ENCODE measurements around the gene TOX2.

The TOX2 gene

DNA sequence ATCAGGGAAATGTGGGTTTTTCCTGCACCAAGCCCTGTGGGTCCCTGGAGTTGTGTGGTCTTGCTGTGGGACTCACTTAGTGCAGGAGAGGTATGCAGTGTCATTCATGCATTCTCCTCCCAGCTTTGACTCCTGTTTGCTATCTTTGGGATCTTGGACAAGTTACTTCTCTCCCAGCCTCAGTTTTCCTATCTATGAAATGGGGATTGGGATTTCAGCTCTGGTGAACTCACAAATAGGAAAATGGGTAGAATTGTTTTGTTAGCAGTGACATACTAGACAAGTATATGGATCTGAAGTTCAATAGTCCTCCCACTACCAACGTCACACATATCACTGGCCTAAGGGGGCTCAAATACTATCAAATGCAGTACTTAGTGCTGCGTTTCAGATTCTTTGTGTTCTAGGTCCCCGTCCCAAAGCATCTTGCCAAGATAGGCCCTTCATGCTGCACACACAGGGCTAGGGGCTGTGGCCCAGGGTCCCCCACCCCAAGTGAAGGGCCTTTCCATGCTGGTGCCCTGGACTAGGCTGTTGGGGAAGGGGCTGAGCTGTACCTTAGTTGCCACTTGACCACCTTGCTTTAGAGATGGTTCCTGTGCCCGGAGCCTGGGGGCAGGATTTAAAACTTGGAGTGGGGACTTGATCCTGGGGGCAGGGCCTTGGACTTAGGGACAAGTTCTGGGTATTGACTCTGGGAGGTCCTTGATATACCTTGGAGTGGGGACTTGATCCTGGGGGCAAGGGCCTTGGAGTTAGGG lies 98.0 kb downstream of the TOX2 start:
- TF ChIP-seq, protein P1, sequence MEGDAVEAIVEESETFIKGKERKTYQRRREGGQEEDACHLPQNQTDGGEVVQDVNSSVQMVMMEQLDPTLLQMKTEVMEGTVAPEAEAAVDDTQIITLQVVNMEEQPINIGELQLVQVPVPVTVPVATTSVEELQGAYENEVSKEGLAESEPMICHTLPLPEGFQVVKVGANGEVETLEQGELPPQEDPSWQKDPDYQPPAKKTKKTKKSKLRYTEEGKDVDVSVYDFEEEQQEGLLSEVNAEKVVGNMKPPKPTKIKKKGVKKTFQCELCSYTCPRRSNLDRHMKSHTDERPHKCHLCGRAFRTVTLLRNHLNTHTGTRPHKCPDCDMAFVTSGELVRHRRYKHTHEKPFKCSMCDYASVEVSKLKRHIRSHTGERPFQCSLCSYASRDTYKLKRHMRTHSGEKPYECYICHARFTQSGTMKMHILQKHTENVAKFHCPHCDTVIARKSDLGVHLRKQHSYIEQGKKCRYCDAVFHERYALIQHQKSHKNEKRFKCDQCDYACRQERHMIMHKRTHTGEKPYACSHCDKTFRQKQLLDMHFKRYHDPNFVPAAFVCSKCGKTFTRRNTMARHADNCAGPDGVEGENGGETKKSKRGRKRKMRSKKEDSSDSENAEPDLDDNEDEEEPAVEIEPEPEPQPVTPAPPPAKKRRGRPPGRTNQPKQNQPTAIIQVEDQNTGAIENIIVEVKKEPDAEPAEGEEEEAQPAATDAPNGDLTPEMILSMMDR (IDR thresholded peaks at IDR 0.05) = no peak
- no peak overlapping the region for H3K4me3 ChIP-seq (ENCODE audit: low read depth, low read length)
- H3K79me2 ChIP-seq = no peaks in the 10 kb centered on the region
- H3K9me3 ChIP-seq (ENCODE audit: control insufficient read depth, low read length) = no peaks in the 10 kb centered on the region
- H3K27ac ChIP-seq = no peak overlapping the region
- H3K4me1 ChIP-seq = no peaks in the 10 kb centered on the region
- no peak overlapping the region for H3K9ac ChIP-seq
- H3K4me2 ChIP-seq (ENCODE audit: low read length) = no peak overlapping the region
- no peaks in the 10 kb centered on the region for H3K27me3 ChIP-seq (ENCODE audit: control insufficient read depth, insufficient read depth, low read length)
- H2AFZ ChIP-seq = no peak overlapping the region
- no peaks in the 10 kb centered on the region for H3K36me3 ChIP-seq (ENCODE audit: control insufficient read depth, insufficient read depth, low read length)

DNA sequence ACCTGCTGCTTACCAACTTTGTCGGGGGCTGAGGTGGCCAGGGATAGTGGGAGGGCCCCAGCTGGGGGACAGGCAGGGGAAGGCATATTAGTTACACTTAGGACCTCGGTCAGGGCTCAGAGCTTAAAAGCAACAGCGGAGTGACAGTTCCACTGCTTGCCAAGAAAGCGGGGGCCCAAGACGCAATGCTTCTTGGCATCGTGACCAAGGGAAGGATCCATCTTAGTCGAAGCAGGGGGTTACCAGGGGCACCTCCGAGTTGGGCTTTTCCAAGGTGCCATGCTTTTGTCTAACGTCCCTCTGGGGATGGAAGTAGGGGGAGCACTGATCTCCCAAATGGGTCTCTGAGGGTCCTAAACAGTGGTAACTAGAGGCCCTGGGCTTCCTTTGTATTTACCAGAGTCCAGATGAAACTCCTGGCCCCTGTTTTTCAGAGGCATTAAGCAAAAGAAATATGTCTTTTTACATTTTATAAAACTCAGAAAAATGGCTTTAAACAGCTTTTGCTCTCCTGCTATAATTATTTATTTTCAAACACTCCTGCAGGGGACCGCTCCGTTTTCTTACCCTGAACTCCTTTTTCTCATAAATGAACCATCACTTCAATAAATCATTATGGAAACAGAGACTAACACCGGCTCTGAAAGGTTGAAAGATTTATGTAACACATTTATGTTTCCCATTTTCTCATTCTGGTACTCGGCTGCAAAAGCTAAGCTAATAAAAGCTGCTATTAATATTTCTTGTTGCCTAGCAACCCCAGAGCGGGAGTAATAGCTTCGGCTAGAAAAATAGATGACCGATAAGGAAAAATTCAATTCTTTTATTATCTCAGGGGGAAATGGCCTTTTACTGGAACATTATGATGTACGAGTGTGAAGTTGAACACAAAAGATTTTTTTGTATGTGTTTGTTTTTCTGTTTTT lies 100.4 kb downstream of the TOX2 start:
- TF ChIP-seq, protein P1 (IDR thresholded peaks at IDR 0.05) = no peak
- Histone ChIP-seq H3K4me1 (no peaks in the 10 kb centered on the region), H3K27ac (no peak overlapping the region), H3K4me3 (ENCODE audit: low read depth, low read length) (no peak overlapping the region), H3K79me2 (no peaks in the 10 kb centered on the region), H3K27me3 (ENCODE audit: control insufficient read depth, insufficient read depth, low read length) (no peaks in the 10 kb centered on the region), H3K4me2 (ENCODE audit: low read length) (no peak overlapping the region), H3K9ac (no peak overlapping the region), H2AFZ (no peak overlapping the region), H3K36me3 (ENCODE audit: control insufficient read depth, insufficient read depth, low read length) (no peaks in the 10 kb centered on the region), H3K9me3 (ENCODE audit: control insufficient read depth, low read length) (no peaks in the 10 kb centered on the region)

DNA sequence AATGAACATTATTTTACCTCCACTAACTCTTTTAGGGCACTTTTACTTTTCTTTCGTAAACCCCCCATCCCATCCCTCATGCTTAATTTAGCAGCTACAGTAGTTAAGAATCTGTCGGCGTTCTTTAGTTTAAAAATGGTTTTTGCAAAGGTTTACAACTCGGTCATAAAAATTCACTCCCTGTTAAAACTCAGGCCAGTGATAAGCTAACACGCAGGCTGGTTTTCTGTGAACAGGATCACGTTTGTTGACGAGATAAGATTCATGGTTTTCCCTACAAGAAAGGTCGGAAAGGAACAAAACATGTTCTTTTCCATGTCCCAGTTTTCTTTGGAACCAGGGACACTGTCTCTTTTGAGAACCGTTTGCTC lies 101.1 kb downstream of the TOX2 start:
- Histone ChIP-seq H3K79me2 (no peaks in the 10 kb centered on the region), H3K36me3 (ENCODE audit: control insufficient read depth, insufficient read depth, low read length) (no peaks in the 10 kb centered on the region), H3K9me3 (ENCODE audit: control insufficient read depth, low read length) (no peaks in the 10 kb centered on the region), H3K4me2 (ENCODE audit: low read length) (no peak overlapping the region), H3K27ac (no peak overlapping the region), H3K27me3 (ENCODE audit: control insufficient read depth, insufficient read depth, low read length) (no peaks in the 10 kb centered on the region), H3K9ac (no peak overlapping the region), H3K4me3 (ENCODE audit: low read depth, low read length) (no peak overlapping the region), H3K4me1 (no peaks in the 10 kb centered on the region), H2AFZ (no peak overlapping the region)
- TF ChIP-seq, protein P1 (IDR thresholded peaks at IDR 0.05) = no peak

DNA sequence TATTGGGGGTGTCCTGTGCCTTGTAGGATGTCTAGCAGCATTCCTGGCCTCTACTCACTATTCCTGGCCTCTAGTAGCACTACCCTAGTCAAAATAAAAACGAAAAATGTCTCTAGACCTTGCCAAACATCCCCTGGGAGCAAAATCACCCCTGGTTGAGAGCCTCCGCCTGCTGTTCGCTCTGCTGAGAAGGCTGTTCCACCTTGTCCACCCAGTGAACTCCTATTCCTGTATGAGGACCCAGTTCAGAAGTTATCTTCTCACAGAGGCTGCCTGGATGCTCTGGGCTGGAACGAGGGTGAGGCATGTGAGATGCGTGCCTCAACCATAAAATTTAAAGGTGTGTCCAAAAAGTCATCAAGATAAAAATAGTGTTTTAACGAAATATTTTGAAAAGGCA lies 101.9 kb downstream of the TOX2 start:
- TF ChIP-seq, protein P1 (IDR thresholded peaks at IDR 0.05) = no peak
- Histone ChIP-seq H2AFZ (no peak overlapping the region), H3K4me3 (ENCODE audit: low read depth, low read length) (no peak overlapping the region), H3K4me2 (ENCODE audit: low read length) (no peak overlapping the region), H3K27ac (no peak overlapping the region), H3K36me3 (ENCODE audit: control insufficient read depth, insufficient read depth, low read length) (no peaks in the 10 kb centered on the region), H3K4me1 (no peaks in the 10 kb centered on the region), H3K79me2 (no peaks in the 10 kb centered on the region), H3K27me3 (ENCODE audit: control insufficient read depth, insufficient read depth, low read length) (no peaks in the 10 kb centered on the region), H3K9me3 (ENCODE audit: control insufficient read depth, low read length) (no peaks in the 10 kb centered on the region), H3K9ac (no peak overlapping the region)

Measured in parathyroid adenoma (tissue), 2 donors.